ENCODE data around the gene PPRC1. TPM values are rescaled to one million over a fixed set of nuclear protein-coding genes. Genes with fewer than 3 reads are reported as not detected.
"Not testable (repeated sequence)": the region's sequence is repeated elsewhere in the genome, so short reads cannot be mapped to it uniquely, and the experiment has no call there.

Gene PPRC1
- polyA plus RNA-seq, 3 donors, result 36.0 to 37.2 (median 36.6) TPM

DNA sequence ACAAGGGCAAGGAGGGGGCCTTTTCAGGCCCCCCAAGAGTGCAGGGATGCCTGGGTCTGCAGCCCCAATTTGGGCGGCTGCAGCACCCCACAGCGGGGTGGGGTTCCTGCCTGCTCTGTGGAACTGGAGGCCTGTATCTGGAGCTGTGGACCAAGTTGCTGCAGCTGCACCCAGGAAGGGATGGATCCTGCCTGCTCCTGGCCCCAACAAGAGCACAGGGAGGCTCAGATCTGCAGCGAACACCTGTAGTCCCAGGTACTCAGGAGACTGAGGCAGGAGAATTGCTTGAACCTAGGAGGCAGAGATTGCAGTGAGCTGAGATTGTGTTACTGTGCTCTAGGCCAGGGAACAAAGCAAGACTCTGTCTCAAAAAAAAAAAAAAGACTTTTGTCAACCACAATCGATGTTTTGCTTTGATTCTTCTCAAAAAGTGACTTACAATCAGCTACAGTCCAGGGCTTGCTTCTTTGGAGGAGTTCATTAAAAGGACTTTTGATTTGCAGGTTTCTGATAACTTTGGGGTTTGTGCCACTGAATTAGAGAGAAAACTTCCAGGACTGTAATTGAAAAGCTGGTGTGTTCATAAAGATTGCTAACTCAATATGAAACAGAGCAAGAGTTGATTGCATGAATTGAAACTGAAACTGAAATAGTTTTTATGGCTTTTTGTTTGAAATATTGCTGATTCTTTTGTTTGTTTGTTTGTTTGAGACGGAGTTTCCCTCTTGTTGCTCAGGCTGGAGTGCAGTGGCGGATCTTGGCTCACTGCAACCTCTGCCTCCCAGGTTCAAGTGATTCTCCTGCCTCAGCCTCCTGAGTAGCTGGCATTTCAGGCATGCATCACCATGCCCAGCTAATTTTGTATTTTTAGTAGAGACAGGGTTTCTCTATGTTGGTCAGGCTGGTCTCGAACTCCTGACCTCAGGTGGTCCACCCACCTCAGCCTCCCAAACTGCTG is 56.4 kb downstream of the PPRC1 start:
- not testable (repeated sequence) for DNase-seq

DNA sequence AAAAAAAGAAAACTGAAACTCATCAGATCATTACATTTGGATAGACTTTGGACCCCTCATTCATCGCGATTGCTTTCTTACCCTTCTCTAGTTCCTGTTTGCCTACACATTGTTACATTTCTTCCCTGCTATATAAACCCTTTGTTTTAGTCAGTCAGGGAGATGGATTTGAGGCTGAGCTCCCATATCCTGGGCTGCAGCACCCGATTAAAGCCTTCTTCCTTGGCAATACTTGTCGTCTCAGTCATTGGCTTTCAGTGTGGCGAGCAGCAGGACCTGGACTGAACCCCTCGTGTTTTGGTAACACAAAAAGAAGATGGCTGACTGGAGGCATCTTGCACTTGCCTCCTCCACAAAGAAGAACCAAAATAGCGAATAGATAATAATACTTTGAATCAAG is 59.1 kb downstream of the PPRC1 start:
- no peak for DNase-seq

DNA sequence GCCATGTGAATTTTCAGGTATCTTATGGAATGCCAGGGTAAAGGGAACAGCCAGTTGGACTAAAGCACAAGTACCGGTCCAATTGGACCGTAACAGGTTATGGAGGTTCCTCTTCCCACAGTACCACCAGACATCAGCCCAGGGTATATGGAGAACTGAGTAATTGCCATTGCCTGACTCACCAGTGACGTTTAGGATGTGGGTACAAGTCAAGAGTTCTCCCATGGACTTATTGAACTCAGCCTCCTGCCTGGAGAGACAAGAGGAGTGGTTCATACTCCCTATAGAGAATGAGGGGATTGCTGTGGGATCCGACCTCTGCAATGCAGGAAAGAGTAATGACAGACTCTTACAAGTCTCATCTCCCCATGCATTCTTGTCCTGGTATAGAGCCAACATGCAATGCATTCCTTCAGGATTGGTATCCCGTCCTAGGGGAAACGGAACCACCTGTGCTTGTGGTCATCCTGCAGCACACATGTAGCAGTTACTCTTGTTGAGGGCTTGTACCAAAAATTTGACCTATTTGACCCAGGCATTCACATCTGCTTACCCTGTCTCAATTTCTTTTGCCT is 62.5 kb downstream of the PPRC1 start:
- no peak for DNase-seq

- no peak for DNase-seq
Measured at GRCh38 chr10:102196893-102197292, 64.1 kb downstream of the PPRC1 start.

DNA sequence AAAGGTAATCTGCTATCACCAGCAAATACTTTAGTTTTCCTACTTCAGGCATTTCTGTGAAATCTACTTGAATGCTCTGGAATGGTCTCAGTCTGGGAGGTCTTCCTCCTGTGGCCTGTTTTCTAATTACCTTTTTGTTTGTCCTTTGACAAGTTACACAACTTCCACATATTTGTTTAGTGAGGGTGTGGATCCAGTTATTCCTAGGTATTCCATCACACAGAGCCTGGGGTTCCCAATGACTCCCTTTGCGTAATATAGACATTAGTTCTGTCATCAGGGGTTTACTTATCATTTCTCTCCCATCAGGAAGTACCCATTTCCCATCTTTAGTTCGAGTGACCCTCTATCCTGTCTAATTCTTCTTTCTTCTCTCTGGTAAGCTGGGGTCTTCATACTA is 65.2 kb downstream of the PPRC1 start:
- no peak for DNase-seq

Other genes with a start within 250 kb of the PPRC1 start
- 10 to 100 TPM; 16.6 to 20.0 (median 19.6) TPM for gene ARMH3, start 76.9 kb upstream of the PPRC1 start, polyA plus RNA-seq (ENCODE audit: insufficient read length in 3 of 3)
- gene HPS6, start 67.7 kb upstream of the PPRC1 start, polyA plus RNA-seq (ENCODE audit: insufficient read length in 3 of 3), result 10 to 100 TPM; 12.4 to 16.7 (median 15.9) TPM
- 100 to 1,000 TPM; 120 to 144 (median 126) TPM for gene LDB1, start 12.7 kb upstream of the PPRC1 start, polyA plus RNA-seq (ENCODE audit: insufficient read length in 3 of 3)
- gene NOLC1, start 19.3 kb downstream of the PPRC1 start, polyA plus RNA-seq (ENCODE audit: insufficient read length in 3 of 3), result 10 to 100 TPM; 94.3 to 100.0 (median 98.7) TPM
- gene ELOVL3, start 93.3 kb downstream of the PPRC1 start, polyA plus RNA-seq (ENCODE audit: insufficient read length in 3 of 3), result 1 to 10 TPM; 2.1 to 3.1 (median 2.2) TPM
- gene PITX3, start 108.5 kb downstream of the PPRC1 start, polyA plus RNA-seq (ENCODE audit: insufficient read length in 3 of 3), result 1 to 10 TPM; 1.0 to 1.4 (median 1.2) TPM
- 10 to 100 TPM; 49.5 to 58.4 (median 53.6) TPM for gene GBF1, start 112.5 kb downstream of the PPRC1 start, polyA plus RNA-seq (ENCODE audit: insufficient read length in 3 of 3)